WTC11 (cell line): ENCODE measurements around the gene ALG8.

Experiments used
- CTCF ChIP-seq: fragments of 200-600 bp; IDR thresholded peaks from 2 replicates; pipeline ENCODE4 v1.8.0; 2022; ENCODE audit warnings: antibody characterized with exemption
- ESRRA ChIP-seq: sonication (generic); formaldehyde crosslinking; IDR thresholded peaks from 2 replicates; pipeline ENCODE4 v1.8.1; 2022; ENCODE audit warnings: mild to moderate bottlenecking, missing genetic modification reagents, borderline replicate concordance
- NR2C2 ChIP-seq: sonication (generic); formaldehyde crosslinking; IDR thresholded peaks from 2 replicates; pipeline ENCODE4 v1.8.0; 2022; ENCODE audit warnings: mild to moderate bottlenecking, missing genetic modification reagents
- ZNF121 ChIP-seq: sonication (generic); formaldehyde crosslinking; IDR thresholded peaks from 2 replicates; pipeline ENCODE4 v1.8.0; 2023; ENCODE audit warnings: missing genetic modification reagents

- TF ChIP-seq CTCF (no peak), ESRRA (no peak), ZNF121 (CRISPR knock-in tag) (no peak), NR2C2 (CRISPR knock-in tag) (no peak)
Measured at GRCh38 chr11:78061921-78062311, 77.5 kb downstream of the ALG8 start.
